ENCODE measurements around the gene CATSPERE. TPM values are rescaled to one million over a fixed set of nuclear protein-coding genes. Genes with fewer than 3 reads are reported as not detected.
A peak's percentile ranks its signal among the peaks of the same experiment; 100 is the strongest.

Gene CATSPERE
- total RNA-seq, 2 donors from 2014 or later, result 0.26 to 2.3 TPM

DNA sequence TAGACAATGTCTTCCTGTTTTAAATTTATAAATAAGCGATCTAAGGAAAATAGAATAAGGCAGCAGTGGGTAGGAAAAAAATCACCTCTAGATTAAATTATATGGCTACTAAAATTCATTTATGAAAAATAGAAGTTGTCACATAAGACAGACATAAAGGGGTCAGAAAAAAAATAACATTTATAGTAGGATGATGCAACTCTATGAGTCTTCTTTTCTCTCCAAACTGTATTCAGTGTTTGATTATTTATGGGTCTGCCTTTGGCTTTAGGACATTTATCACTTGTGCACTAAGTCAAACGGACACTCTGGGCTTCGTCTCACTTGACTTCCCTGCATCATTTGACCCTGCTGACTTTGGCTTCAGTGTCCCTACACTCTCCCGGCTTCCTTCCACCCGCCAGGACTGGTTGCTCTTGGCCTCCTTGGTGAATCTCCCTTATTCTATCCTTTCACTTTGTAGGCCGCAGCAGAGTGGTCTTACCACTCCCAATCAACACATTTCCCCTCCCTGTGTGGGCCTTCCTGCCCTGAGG is 144.8 kb downstream of the CATSPERE start:
- DNase-seq (no peak), ATAC-seq (no peak)
- H3K27ac ChIP-seq, result no peak overlapping the region
- no peaks in the 10 kb centered on the region for H3K36me3 ChIP-seq (replicated peaks in 1 of 2; ENCODE audit: insufficient read depth in 1 of 2, low read depth in 2 of 2)
- no peaks in the 10 kb centered on the region for H3K27me3 ChIP-seq
- H3K4me3 ChIP-seq, result no peak overlapping the region
- 78 to 85% methylated on average over 6 of the region's 6 CpGs for WGBS, 2 donors
- no peaks in the 10 kb centered on the region for H3K4me1 ChIP-seq
- no peak for TF ChIP-seq POLR2A (IDR thresholded peaks at IDR 0.05)
- TF ChIP-seq, protein P1, sequence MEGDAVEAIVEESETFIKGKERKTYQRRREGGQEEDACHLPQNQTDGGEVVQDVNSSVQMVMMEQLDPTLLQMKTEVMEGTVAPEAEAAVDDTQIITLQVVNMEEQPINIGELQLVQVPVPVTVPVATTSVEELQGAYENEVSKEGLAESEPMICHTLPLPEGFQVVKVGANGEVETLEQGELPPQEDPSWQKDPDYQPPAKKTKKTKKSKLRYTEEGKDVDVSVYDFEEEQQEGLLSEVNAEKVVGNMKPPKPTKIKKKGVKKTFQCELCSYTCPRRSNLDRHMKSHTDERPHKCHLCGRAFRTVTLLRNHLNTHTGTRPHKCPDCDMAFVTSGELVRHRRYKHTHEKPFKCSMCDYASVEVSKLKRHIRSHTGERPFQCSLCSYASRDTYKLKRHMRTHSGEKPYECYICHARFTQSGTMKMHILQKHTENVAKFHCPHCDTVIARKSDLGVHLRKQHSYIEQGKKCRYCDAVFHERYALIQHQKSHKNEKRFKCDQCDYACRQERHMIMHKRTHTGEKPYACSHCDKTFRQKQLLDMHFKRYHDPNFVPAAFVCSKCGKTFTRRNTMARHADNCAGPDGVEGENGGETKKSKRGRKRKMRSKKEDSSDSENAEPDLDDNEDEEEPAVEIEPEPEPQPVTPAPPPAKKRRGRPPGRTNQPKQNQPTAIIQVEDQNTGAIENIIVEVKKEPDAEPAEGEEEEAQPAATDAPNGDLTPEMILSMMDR (IDR thresholded peaks at IDR 0.05), result no peak
- H3K9me3 ChIP-seq, result no peaks in the 10 kb centered on the region
- intact Hi-C loops (cut with DNase I), result loop anchor here (5.0 kb wide), 1 partner anchor 191 kb away; no protein-coding TSS in a partner anchor

DNA sequence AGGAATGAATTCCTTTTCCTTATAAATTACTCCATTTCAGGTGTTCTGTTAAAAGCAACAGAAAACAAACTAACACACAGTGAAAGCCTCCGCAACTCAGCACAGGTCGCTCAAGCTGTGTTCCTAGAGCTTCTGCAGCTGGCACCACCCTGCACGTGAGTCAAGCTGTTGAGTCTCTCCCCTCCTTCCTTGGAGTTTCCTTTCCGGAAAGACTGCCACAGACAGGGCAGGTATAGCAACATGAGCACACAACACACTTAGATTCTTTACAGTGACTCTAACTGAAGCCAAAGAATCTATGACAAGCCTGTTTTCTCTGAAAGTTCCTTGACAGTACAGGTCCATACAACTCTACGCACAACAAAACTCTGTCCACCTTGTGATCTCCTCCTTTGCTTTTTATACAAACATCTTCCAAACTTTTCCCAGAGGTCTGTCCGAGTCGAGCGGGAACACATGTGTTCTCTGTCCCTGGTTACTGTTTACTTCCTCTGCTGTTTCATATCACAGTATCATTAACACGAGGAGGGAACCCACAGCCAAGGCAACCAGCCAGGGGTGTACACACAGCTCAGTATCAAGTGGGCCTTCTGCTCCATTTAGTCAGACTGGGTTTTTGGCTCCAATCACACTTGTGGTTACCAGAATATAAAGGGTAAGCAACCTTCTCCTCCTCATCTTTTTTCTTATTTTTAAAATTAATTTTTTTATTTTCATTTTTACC is 153.2 kb downstream of the CATSPERE start:
- peak; percentile 39 to 66 (median 56) for DNase-seq
- H3K4me3 ChIP-seq, result no peak overlapping the region
- H3K27me3 ChIP-seq, result no peaks in the 10 kb centered on the region
- H3K27ac ChIP-seq, result peak overlapping the region; percentile 3 to 61 (median 40)
- intact Hi-C loops (cut with DNase I), result loop anchor here (10.0 kb wide), 1 partner anchor 421 kb away; no protein-coding TSS in a partner anchor
- H3K4me1 ChIP-seq, result peaks cover 11% of the 10 kb centered on the region
- WGBS, 2 donors, result 46 to 53% methylated on average over 9 of the region's 9 CpGs
- no peaks in the 10 kb centered on the region for H3K36me3 ChIP-seq (replicated peaks in 1 of 2; ENCODE audit: insufficient read depth in 1 of 2, low read depth in 2 of 2)
- TF ChIP-seq POLR2A (IDR thresholded peaks at IDR 0.05), result peak in 1 of 3 donors; percentile 16
- TF ChIP-seq, protein P1 (IDR thresholded peaks at IDR 0.05), result no peak
- no peaks in the 10 kb centered on the region for H3K9me3 ChIP-seq
- ATAC-seq, result peak; percentile 83

GRCh38 chr1:244614879-244615278 is 153.8 kb downstream of the CATSPERE start:
- no peak for TF ChIP-seq POLR2A (IDR thresholded peaks at IDR 0.05)
- TF ChIP-seq, protein P1 (IDR thresholded peaks at IDR 0.05), result no peak
- 36 to 52% methylated on average over 3 of the region's 3 CpGs for WGBS, 2 donors
- Histone ChIP-seq H3K36me3 (replicated peaks in 1 of 2; ENCODE audit: insufficient read depth in 1 of 2, low read depth in 2 of 2) (no peaks in the 10 kb centered on the region), H3K27ac (peak overlapping the region in 1 of 4 donors; percentile 48), H3K4me3 (no peak overlapping the region), H3K9me3 (no peaks in the 10 kb centered on the region), H3K27me3 (no peaks in the 10 kb centered on the region), H3K4me1 (peaks cover 14% of the 10 kb centered on the region)
- intact Hi-C loops (cut with DNase I), result loop anchor here (10.0 kb wide), 1 partner anchor 420 kb away; no protein-coding TSS in a partner anchor
- DNase-seq (no peak), ATAC-seq (peak; percentile 42)

DNA sequence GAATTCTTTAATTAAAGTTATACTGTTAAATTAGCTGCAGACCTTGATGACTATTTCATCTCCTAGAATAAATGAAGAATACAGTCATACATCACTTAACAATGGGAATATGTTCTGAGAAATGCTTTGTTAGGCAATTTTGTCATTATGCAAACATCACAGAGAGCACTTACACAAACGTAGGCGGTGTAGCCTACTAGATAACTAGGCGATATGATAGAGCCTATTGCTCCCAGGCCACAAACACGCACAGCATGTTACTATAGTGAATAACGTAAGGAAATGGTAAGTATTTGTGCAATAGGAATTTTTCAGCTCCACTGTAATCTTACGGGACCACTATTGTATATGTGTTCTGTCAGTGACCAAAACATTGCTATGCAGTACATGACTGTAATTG is 154.2 kb downstream of the CATSPERE start:
- 68 to 77% methylated on average over 6 of the region's 6 CpGs for WGBS, 2 donors

More for the DNA sequence above, 154.2 kb downstream of the CATSPERE start:
- no peak for DNase-seq
- H3K27ac ChIP-seq, result peak overlapping the region in 2 of 4 donors; percentile 23 to 48
- TF ChIP-seq, protein P1 (IDR thresholded peaks at IDR 0.05), result no peak
- no peak for TF ChIP-seq POLR2A (IDR thresholded peaks at IDR 0.05)
- no peak for ATAC-seq
- intact Hi-C loops (cut with DNase I), result loop anchor here (10.0 kb wide), 1 partner anchor 420 kb away; no protein-coding TSS in a partner anchor
- H3K4me1 ChIP-seq, result peaks cover 14% of the 10 kb centered on the region
- H3K27me3 ChIP-seq, result no peaks in the 10 kb centered on the region
- no peak overlapping the region for H3K4me3 ChIP-seq
- no peaks in the 10 kb centered on the region for H3K36me3 ChIP-seq (replicated peaks in 1 of 2; ENCODE audit: insufficient read depth in 1 of 2, low read depth in 2 of 2)
- no peaks in the 10 kb centered on the region for H3K9me3 ChIP-seq
